MM.1S (cell line): ENCODE measurements around the gene KRT4.

ENCODE experiments used
- DNase-seq: peaks from one replicate; pipeline ENCODE4 v3.0.0-alpha.2; 2015
- H2AFZ ChIP-seq: fragments of 300-600 bp; sonication (generic); 2 replicates; pipeline ENCODE4 v1.6.0; 2016; ENCODE audit warnings: antibody characterized with exemption, low read length
- H3F3A ChIP-seq: fragments of 300-600 bp; sonication (generic); 2 replicates; pipeline ENCODE4 v1.6.1; 2016; ENCODE audit warnings: mild to moderate bottlenecking, antibody characterized with exemption, low read length, moderate library complexity, mixed read lengths; ENCODE audit not compliant: insufficient read depth
- H3K27ac ChIP-seq: fragments of 300-600 bp; sonication (generic); 2 replicates; pipeline ENCODE4 v1.5.1; 2016; ENCODE audit warnings: mild to moderate bottlenecking, low read length
- H3K27me3 ChIP-seq: fragments of 300-600 bp; sonication (generic); replicated peaks from 2 replicates; pipeline ENCODE4 v1.6.0; 2016; ENCODE audit warnings: low read length; ENCODE audit not compliant: insufficient read depth
- H3K36me3 ChIP-seq: fragments of 300-600 bp; sonication (generic); replicated peaks from 2 replicates; pipeline ENCODE4 v1.6.1; 2016; ENCODE audit warnings: mild to moderate bottlenecking, low read length, mixed read lengths; ENCODE audit not compliant: insufficient read depth
- H3K4me1 ChIP-seq: fragments of 300-600 bp; sonication (generic); 2 replicates; pipeline ENCODE4 v1.6.1; 2016; ENCODE audit warnings: low read length, mixed read lengths
- H3K4me2 ChIP-seq: fragments of 300-600 bp; sonication (generic); 2 replicates; pipeline ENCODE4 v1.6.0; 2016; ENCODE audit warnings: low read depth, low read length
- H3K4me3 ChIP-seq: fragments of 300-600 bp; sonication (generic); 2 replicates; pipeline ENCODE4 v1.5.1; 2016; ENCODE audit warnings: low read length, mixed read lengths
- H3K79me2 ChIP-seq: fragments of 300-600 bp; sonication (generic); 2 replicates; pipeline ENCODE4 v1.6.1; 2016; ENCODE audit warnings: mixed run types, low read length, mixed read lengths
- H3K9ac ChIP-seq: fragments of 300-600 bp; sonication (generic); 2 replicates; pipeline ENCODE4 v1.6.1; 2016; ENCODE audit warnings: low read length, mixed read lengths
- H3K9me2 ChIP-seq: fragments of 300-600 bp; sonication (generic); replicated peaks from 2 replicates; pipeline ENCODE4 v1.6.1; 2016; ENCODE audit warnings: mild to moderate bottlenecking, low read length, mixed read lengths; ENCODE audit not compliant: insufficient read depth
- H3K9me3 ChIP-seq: fragments of 300-600 bp; sonication (generic); replicated peaks from 2 replicates; pipeline ENCODE4 v1.6.1; 2016; ENCODE audit warnings: mild to moderate bottlenecking, low read length, mixed read lengths; ENCODE audit not compliant: insufficient read depth
- H4K20me1 ChIP-seq: fragments of 300-600 bp; sonication (generic); 2 replicates; pipeline ENCODE4 v1.6.1; 2016; ENCODE audit warnings: mild to moderate bottlenecking, low read length, moderate library complexity, mixed read lengths; ENCODE audit not compliant: insufficient read depth
- EZH2 ChIP-seq: fragments of 300-600 bp; sonication (generic); optimal IDR thresholded peaks from 2 replicates; pipeline ENCODE3; 2017; ENCODE audit warnings: low read depth, mild to moderate bottlenecking, antibody characterized with exemption, low read length, mixed read lengths
- EZH2phosphoT487 ChIP-seq: fragments of 300-600 bp; sonication (generic); IDR thresholded peaks from 2 replicates; pipeline ENCODE4 v1.6.1; 2018; ENCODE audit warnings: antibody characterized with exemption, low read length
- TF ChIP-seq, protein P1 (sequence below): fragments of 300-600 bp; sonication (generic); IDR thresholded peaks from 2 replicates; pipeline ENCODE4 v1.5.1; 2016; ENCODE audit warnings: antibody characterized with exemption, low read length, mixed read lengths

Gene KRT4

DNA sequence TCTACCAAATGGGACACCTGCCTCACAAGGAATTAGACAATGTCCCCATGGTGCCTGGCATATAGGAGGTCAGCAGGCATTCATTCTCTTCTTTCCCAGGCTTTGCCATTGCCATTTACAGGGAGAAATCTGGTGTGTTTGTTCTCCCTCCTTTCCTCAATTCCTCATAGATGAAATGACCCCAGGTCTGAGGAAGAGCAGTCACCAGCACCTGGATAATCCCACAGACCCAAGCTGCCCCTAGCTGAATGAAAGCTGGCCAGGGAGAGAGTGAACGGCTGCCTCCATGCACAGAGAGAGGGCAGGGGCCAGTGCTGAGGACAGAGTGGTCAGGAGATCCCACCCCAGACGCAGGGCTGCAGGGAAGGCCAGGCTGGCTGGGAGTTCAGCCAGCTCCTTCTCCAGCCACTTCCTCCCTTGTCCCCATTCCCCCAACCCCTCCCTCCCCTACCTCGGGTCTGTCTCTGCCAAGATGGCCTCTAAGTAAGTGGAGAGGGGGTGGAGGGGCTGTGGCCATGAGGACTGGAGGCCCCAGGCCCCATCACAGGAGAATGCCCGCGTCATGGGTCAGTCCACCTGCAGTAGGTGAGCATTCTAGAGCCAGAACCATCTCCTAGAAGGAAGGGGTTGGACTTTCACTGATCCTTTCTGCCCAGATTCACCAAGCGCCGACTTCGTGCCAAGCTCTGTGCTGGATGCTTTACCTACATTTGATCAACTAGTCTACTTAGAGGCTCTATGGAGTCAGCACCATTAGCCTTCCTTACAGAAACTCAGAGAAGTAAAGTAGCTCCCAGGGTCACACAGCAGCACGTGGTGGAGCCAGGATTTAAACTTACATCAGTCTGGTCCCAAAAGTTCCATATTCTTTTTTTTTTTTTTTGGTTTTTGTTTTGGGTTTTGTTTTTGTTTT lies 2.0 kb upstream of the KRT4 start:
- no peaks in the 10 kb centered on the region for H4K20me1 ChIP-seq
- no peak overlapping the region for H3K9ac ChIP-seq
- H3K9me3 ChIP-seq: no peaks in the 10 kb centered on the region
- no peak overlapping the region for H3K27ac ChIP-seq
- peaks cover 89% of the 10 kb centered on the region for H3K27me3 ChIP-seq
- no peaks in the 10 kb centered on the region for H3K4me1 ChIP-seq
- no peaks in the 10 kb centered on the region for H3K9me2 ChIP-seq
- TF ChIP-seq EZH2 (no peak), EZH2phosphoT487 (no peak)
- H3F3A ChIP-seq: no peaks in the 10 kb centered on the region
- H3K36me3 ChIP-seq: no peaks in the 10 kb centered on the region
- H3K4me3 ChIP-seq: no peak overlapping the region
- no peak overlapping the region for H2AFZ ChIP-seq
- H3K79me2 ChIP-seq: no peaks in the 10 kb centered on the region
- no peak overlapping the region for H3K4me2 ChIP-seq
- no peak for DNase-seq

DNA sequence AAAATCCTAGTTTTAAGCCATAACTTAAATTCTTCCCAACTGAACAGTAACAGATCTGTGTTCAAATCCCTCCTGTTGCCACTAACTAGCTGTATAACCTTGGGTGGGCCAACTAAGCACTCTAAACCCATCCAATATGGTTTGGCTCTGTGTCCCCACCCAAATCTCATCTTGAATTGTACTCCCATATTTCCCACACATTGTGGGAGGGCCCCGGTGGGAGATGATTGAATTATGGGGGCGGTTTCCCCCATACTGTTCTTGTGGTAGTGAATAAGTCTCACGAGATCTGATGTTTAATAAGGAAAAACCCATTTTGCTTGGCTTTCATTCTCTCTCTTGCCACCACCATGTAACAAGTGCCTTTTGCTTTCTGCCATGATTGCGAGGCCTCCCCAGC lies 1.2 kb upstream of the KRT4 start:
- H3K4me1 ChIP-seq: no peaks in the 10 kb centered on the region
- H3K27ac ChIP-seq: no peak overlapping the region
- no peak overlapping the region for H3K9ac ChIP-seq
- H3K79me2 ChIP-seq: no peaks in the 10 kb centered on the region
- H3K9me2 ChIP-seq: no peaks in the 10 kb centered on the region
- H3K4me3 ChIP-seq: no peak overlapping the region
- no peaks in the 10 kb centered on the region for H3K36me3 ChIP-seq
- H3K4me2 ChIP-seq: no peak overlapping the region
- H3K9me3 ChIP-seq: no peaks in the 10 kb centered on the region
- no peak for DNase-seq
- H3F3A ChIP-seq: no peaks in the 10 kb centered on the region
- TF ChIP-seq EZH2phosphoT487: no peak
- TF ChIP-seq, protein P1, sequence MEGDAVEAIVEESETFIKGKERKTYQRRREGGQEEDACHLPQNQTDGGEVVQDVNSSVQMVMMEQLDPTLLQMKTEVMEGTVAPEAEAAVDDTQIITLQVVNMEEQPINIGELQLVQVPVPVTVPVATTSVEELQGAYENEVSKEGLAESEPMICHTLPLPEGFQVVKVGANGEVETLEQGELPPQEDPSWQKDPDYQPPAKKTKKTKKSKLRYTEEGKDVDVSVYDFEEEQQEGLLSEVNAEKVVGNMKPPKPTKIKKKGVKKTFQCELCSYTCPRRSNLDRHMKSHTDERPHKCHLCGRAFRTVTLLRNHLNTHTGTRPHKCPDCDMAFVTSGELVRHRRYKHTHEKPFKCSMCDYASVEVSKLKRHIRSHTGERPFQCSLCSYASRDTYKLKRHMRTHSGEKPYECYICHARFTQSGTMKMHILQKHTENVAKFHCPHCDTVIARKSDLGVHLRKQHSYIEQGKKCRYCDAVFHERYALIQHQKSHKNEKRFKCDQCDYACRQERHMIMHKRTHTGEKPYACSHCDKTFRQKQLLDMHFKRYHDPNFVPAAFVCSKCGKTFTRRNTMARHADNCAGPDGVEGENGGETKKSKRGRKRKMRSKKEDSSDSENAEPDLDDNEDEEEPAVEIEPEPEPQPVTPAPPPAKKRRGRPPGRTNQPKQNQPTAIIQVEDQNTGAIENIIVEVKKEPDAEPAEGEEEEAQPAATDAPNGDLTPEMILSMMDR: no peak
- no peak for TF ChIP-seq EZH2
- H3K27me3 ChIP-seq: peaks cover 88% of the 10 kb centered on the region
- H2AFZ ChIP-seq: no peak overlapping the region
- no peaks in the 10 kb centered on the region for H4K20me1 ChIP-seq

GRCh38 chr12:52814710-52815155 lies 817 bp upstream of the KRT4 start:
- Histone ChIP-seq H3K9me3 (no peaks in the 10 kb centered on the region), H3K36me3 (no peaks in the 10 kb centered on the region), H3K4me1 (no peaks in the 10 kb centered on the region), H3F3A (no peaks in the 10 kb centered on the region), H3K4me3 (no peak overlapping the region), H2AFZ (no peak overlapping the region), H4K20me1 (no peaks in the 10 kb centered on the region), H3K27ac (no peak overlapping the region), H3K27me3 (peaks cover 85% of the 10 kb centered on the region), H3K4me2 (no peak overlapping the region), H3K79me2 (no peaks in the 10 kb centered on the region), H3K9ac (no peak overlapping the region), H3K9me2 (no peaks in the 10 kb centered on the region)
- no peak for DNase-seq
- TF ChIP-seq, protein P1: no peak
- TF ChIP-seq EZH2phosphoT487: no peak
- no peak for TF ChIP-seq EZH2
